Measurements from ENCODE around the gene CFAP251. TPM values are rescaled to one million over a fixed set of nuclear protein-coding genes. Genes with fewer than 3 reads are reported as not detected.

CFAP251 gene
- total and polyA plus RNA-seq, 2 of the 13 experiments (the other 11 are each of a cell fraction or from before 2014, with no cell fraction given), result 0.30 to 0.42 TPM

GRCh38 chr12:122040579-122041386 is 122.4 kb downstream of the CFAP251 start (continued):
- TF ChIP-seq ZNF33A (CRISPR knock-in tag; IDR thresholded peaks at IDR 0.05; ENCODE audit: borderline replicate concordance) (no peak), NR2C2 (CRISPR knock-in tag; IDR thresholded peaks at IDR 0.05; ENCODE audit: borderline replicate concordance) (no peak), JARID2 (CRISPR knock-in tag; IDR thresholded peaks at IDR 0.05; ENCODE audit: insufficient replicate concordance) (no peak), ZNF674 (CRISPR knock-in tag; IDR thresholded peaks at IDR 0.05; ENCODE audit: low read depth) (no peak), HDAC6 (IDR thresholded peaks at IDR 0.05; ENCODE audit: low read depth, low read length) (no peak), RBAK (CRISPR knock-in tag; IDR thresholded peaks at IDR 0.05) (no peak), MTA1 (CRISPR knock-in tag; IDR thresholded peaks at IDR 0.05; ENCODE audit: borderline replicate concordance) (no peak), ZNF788 (CRISPR knock-in tag; IDR thresholded peaks at IDR 0.05; ENCODE audit: borderline replicate concordance) (no peak), SKIL (CRISPR knock-in tag; IDR thresholded peaks at IDR 0.05; ENCODE audit: borderline replicate concordance) (no peak), GZF1 (CRISPR knock-in tag; IDR thresholded peaks at IDR 0.05) (no peak), CBX2 (IDR thresholded peaks at IDR 0.05; ENCODE audit: low read depth, low read length) (no peak), CBX2 (CRISPR knock-in tag; IDR thresholded peaks at IDR 0.05; ENCODE audit: low read depth) (no peak), ZFP1 (CRISPR knock-in tag; IDR thresholded peaks at IDR 0.05) (no peak), ZNF232 (CRISPR knock-in tag; IDR thresholded peaks at IDR 0.05; ENCODE audit: borderline replicate concordance) (no peak), ZNF781 (CRISPR knock-in tag; IDR thresholded peaks at IDR 0.05; ENCODE audit: borderline replicate concordance, not compliant biosample characterization) (no peak), HMGXB4 (CRISPR knock-in tag; IDR thresholded peaks at IDR 0.05; ENCODE audit: borderline replicate concordance in 1 of 2, low read depth in 1 of 2) (no peak), ZNF274 (CRISPR knock-in tag; IDR thresholded peaks at IDR 0.05) (no peak), ZBTB46 (CRISPR knock-in tag; IDR thresholded peaks at IDR 0.05; ENCODE audit: borderline replicate concordance) (no peak), MTF2 (CRISPR knock-in tag; IDR thresholded peaks at IDR 0.05; ENCODE audit: borderline replicate concordance) (no peak), RORA (CRISPR knock-in tag; IDR thresholded peaks at IDR 0.05) (no peak), GPBP1L1 (CRISPR knock-in tag; IDR thresholded peaks at IDR 0.05) (no peak)
